Thyroid gland (tissue), 4 donors: ENCODE data around the gene ESM1. TPM values are rescaled to one million over a fixed set of nuclear protein-coding genes. Genes with fewer than 3 reads are reported as not detected.
"Not testable (repeated sequence)": the region's sequence is repeated elsewhere in the genome, so short reads cannot be mapped to it uniquely, and the experiment has no call there.

Experiments used
- DNase-seq, 2 donors: peaks; one replicate each; pipeline ENCODE4 v3.0.0-alpha.2; 2019
- H3K27ac ChIP-seq, 3 donors: fragments of 200-600 bp; sonication (generic); 1 replicate in 2 of 3; 2 replicates in 1 of 3; pipeline ENCODE4 v1.5.1; 2016 to 2019; ENCODE audit warnings: mild to moderate bottlenecking in 1 of 3, moderate library complexity in 1 of 3
- H3K27me3 ChIP-seq: fragments of 200-600 bp; sonication (generic); one replicate; pipeline ENCODE4 v1.5.1; 2019
- H3K36me3 ChIP-seq, 2 donors: fragments of 200-600 bp; sonication (generic); one replicate each; pipeline ENCODE4 v1.5.1; 2016 to 2019
- H3K4me1 ChIP-seq, 2 donors: fragments of 200-600 bp; sonication (generic); one replicate each; pipeline ENCODE4 v1.5.1; 2017 to 2019
- H3K4me3 ChIP-seq, 3 donors: fragments of 200-600 bp; sonication (generic); replicated peaks in 1 of 3; 1 replicate in 2 of 3; 2 replicates in 1 of 3; pipeline ENCODE4 v1.5.1; 2016; ENCODE audit warnings: mild to moderate bottlenecking in 1 of 3
- H3K9me3 ChIP-seq: fragments of 200-600 bp; sonication (generic); one replicate; pipeline ENCODE4 v1.5.1; 2017
- CTCF ChIP-seq, 6 experiments: fragments of 200-600 bp in 3 of 6; fragments of 450-650 bp in 3 of 6; sonication (generic) in 3 of 6; IDR thresholded peaks; one replicate each; pipeline ENCODE4 v1.5.1; 2016 to 2019; ENCODE audit warnings: antibody characterized with exemption in 6 of 6, mild to moderate bottlenecking in 2 of 6, inconsistent platforms in 1 of 6, moderate library complexity in 1 of 6
- POLR2A ChIP-seq, 2 donors: fragments of 450-650 bp; IDR thresholded peaks; one replicate each; pipeline ENCODE4 v1.6.1; 2017; ENCODE audit warnings: antibody characterized with exemption in 2 of 2, mild to moderate bottlenecking in 2 of 2, moderate library complexity in 1 of 2
- WGBS, 2 donors: methylation state at CpG; one replicate each; pipeline ENCODE4 v1.1.5; 2017; 5-methylcytosine and 5-hydroxymethylcytosine counted together
- intact Hi-C: fragments of 100-400 bp; cut with DNase I; formaldehyde crosslinking; loops from one replicate; pipeline ENCODE4 v1.15.1; 2023
- total RNA-seq, 4 donors: library from RNA; depleted of rRNA; stranded (reverse); fragments of >200 nt; gene quantifications; one replicate each; pipeline ENCODE4 v1.2.3, GENCODE V29; 2016

Gene ESM1
- total RNA-seq, 4 donors from 2014 or later = 0.40 to 2.3 TPM; not detected in 2

- no peaks in the 10 kb centered on the region for H3K27me3 ChIP-seq
- no peaks in the 10 kb centered on the region for H3K9me3 ChIP-seq
- intact Hi-C loops = no loop called here
- no peak overlapping the region for H3K4me3 ChIP-seq
- H3K27ac ChIP-seq = no peak overlapping the region
- no peak for DNase-seq
- WGBS, 2 donors = 74 to 79% methylated on average over 4 of the region's 4 CpGs
- no peaks in the 10 kb centered on the region for H3K36me3 ChIP-seq
- no peaks in the 10 kb centered on the region for H3K4me1 ChIP-seq
- TF ChIP-seq CTCF (IDR thresholded peaks at IDR 0.05) (no peak), POLR2A (IDR thresholded peaks at IDR 0.05) (no peak)
Observed at GRCh38 chr5:55003432-55004065, 18.2 kb upstream of the ESM1 start.

GRCh38 chr5:55002166-55002565, 16.8 kb upstream of the ESM1 start:
- WGBS, 2 donors = 89 to 90% methylated on average over 2 of the region's 2 CpGs
- DNase-seq, H3K4me1 ChIP-seq, H3K36me3 ChIP-seq, H3K27me3 ChIP-seq, H3K27ac ChIP-seq, H3K9me3 ChIP-seq, intact Hi-C loops, H3K4me3 ChIP-seq: not testable (repeated sequence)

- H3K36me3 ChIP-seq = no peaks in the 10 kb centered on the region
- intact Hi-C loops = no loop called here
Observed at GRCh38 chr5:54997081-54997480, 11.7 kb upstream of the ESM1 start.

GRCh38 chr5:54996466-54996865, 11.1 kb upstream of the ESM1 start:
- TF ChIP-seq CTCF (IDR thresholded peaks at IDR 0.05) (no peak), POLR2A (IDR thresholded peaks at IDR 0.05) (no peak)
- H3K36me3 ChIP-seq = no peaks in the 10 kb centered on the region
- H3K9me3 ChIP-seq = no peaks in the 10 kb centered on the region
- H3K4me3 ChIP-seq = no peak overlapping the region
- H3K27ac ChIP-seq = no peak overlapping the region
- DNase-seq = no peak
- H3K27me3 ChIP-seq = no peaks in the 10 kb centered on the region
- intact Hi-C loops = no loop called here
- WGBS, 2 donors = 59 to 62% methylated on average over 5 of the region's 5 CpGs
- no peaks in the 10 kb centered on the region for H3K4me1 ChIP-seq

More at GRCh38 chr5:54997081-54997480, 11.7 kb upstream of the ESM1 start:
- H3K9me3 ChIP-seq = no peaks in the 10 kb centered on the region
- no peaks in the 10 kb centered on the region for H3K27me3 ChIP-seq
- DNase-seq = no peak
- TF ChIP-seq POLR2A (IDR thresholded peaks at IDR 0.05) (no peak), CTCF (IDR thresholded peaks at IDR 0.05) (no peak)
- 56 to 74% methylated on average over 2 of the region's 2 CpGs for WGBS, 2 donors
- H3K4me1 ChIP-seq = no peaks in the 10 kb centered on the region
- H3K27ac ChIP-seq = no peak overlapping the region
- H3K4me3 ChIP-seq = no peak overlapping the region

- H3K36me3 ChIP-seq = no peaks in the 10 kb centered on the region
- no peak for DNase-seq
- no peak overlapping the region for H3K27ac ChIP-seq
- TF ChIP-seq POLR2A (IDR thresholded peaks at IDR 0.05) (no peak), CTCF (IDR thresholded peaks at IDR 0.05) (no peak)
- no peaks in the 10 kb centered on the region for H3K9me3 ChIP-seq
- H3K4me3 ChIP-seq = no peak overlapping the region
- 93 to 94% methylated on average over 3 of the region's 3 CpGs for WGBS, 2 donors
- no peaks in the 10 kb centered on the region for H3K27me3 ChIP-seq
- intact Hi-C loops = no loop called here
- no peaks in the 10 kb centered on the region for H3K4me1 ChIP-seq
Observed at GRCh38 chr5:54995168-54995567, 9.8 kb upstream of the ESM1 start.
